ENCODE data around the gene GPC4.
"Not testable (repeated sequence)": the region's sequence is repeated elsewhere in the genome, so short reads cannot be mapped to it uniquely, and the experiment has no call there.

Gene GPC4

DNA sequence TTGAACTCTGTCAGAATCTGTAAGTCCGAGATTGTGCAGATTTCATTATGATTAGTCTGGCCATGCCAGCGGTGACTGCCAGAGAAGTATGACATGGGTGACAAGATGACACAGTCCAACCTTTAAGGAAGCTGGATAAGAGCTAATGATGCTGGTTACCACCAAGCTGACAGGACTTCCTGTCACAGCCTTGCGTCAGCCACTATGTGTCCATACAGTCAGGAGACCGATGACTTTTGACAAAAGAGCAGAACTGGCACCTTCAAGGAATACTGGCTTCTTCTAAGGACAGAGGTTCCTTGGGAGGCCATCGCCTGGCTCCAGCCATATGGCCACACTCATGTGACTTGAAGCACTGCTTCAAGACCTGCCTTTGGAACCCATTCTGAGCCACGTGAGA lies 129.9 kb downstream of the GPC4 start:
- H3K27me3 Mint-ChIP-seq (ENCODE audit: low read depth, poor library complexity), result peaks cover 6% of the 10 kb centered on the region
- TF ChIP-seq, protein P1, sequence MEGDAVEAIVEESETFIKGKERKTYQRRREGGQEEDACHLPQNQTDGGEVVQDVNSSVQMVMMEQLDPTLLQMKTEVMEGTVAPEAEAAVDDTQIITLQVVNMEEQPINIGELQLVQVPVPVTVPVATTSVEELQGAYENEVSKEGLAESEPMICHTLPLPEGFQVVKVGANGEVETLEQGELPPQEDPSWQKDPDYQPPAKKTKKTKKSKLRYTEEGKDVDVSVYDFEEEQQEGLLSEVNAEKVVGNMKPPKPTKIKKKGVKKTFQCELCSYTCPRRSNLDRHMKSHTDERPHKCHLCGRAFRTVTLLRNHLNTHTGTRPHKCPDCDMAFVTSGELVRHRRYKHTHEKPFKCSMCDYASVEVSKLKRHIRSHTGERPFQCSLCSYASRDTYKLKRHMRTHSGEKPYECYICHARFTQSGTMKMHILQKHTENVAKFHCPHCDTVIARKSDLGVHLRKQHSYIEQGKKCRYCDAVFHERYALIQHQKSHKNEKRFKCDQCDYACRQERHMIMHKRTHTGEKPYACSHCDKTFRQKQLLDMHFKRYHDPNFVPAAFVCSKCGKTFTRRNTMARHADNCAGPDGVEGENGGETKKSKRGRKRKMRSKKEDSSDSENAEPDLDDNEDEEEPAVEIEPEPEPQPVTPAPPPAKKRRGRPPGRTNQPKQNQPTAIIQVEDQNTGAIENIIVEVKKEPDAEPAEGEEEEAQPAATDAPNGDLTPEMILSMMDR (IDR thresholded peaks at IDR 0.05), result no peak
- H3K27ac Mint-ChIP-seq, result no peak overlapping the region
- peaks cover 9% of the 10 kb centered on the region for H3K36me3 Mint-ChIP-seq (ENCODE audit: low read depth)
- H3K4me1 Mint-ChIP-seq, result no peaks in the 10 kb centered on the region
- no peak overlapping the region for H3K4me3 Mint-ChIP-seq
- no peak for DNase-seq
- peaks cover 28% of the 10 kb centered on the region for H3K9me3 Mint-ChIP-seq

- Mint-ChIP-seq H3K4me1 (peaks cover 13% of the 10 kb centered on the region), H3K9me3 (peaks cover 62% of the 10 kb centered on the region), H3K36me3 (ENCODE audit: low read depth) (peaks cover 31% of the 10 kb centered on the region)
- H3K27me3 Mint-ChIP-seq (ENCODE audit: low read depth, poor library complexity); H3K4me3 Mint-ChIP-seq; H3K27ac Mint-ChIP-seq; DNase-seq: not testable (repeated sequence)
Observed at GRCh38 chrX:133279112-133279730, 136.1 kb downstream of the GPC4 start.

DNA sequence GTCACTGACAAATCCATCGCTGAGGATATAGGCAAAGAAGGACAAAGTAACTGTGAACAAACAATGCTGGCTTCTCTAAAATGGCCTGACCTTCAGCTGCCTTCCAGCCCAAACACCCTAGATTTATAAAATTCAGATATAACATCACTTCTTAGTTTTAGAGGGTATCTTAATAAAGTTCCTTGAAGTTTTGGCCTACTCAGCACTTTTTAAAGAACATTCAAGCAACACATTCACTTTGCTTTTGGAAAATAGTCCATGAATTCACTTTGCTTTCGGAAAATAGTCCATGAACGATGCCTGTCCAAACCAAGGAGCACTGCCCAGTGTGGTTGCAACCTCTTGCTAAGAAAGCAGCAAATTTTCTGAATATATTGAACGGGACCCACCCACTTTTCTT lies 142.1 kb downstream of the GPC4 start:
- TF ChIP-seq, protein P1 (IDR thresholded peaks at IDR 0.05), result no peak
- peaks cover 2% of the 10 kb centered on the region for H3K27me3 Mint-ChIP-seq (ENCODE audit: low read depth, poor library complexity)
- peaks cover 46% of the 10 kb centered on the region for H3K4me1 Mint-ChIP-seq
- no peak overlapping the region for H3K27ac Mint-ChIP-seq
- peaks cover 13% of the 10 kb centered on the region for H3K36me3 Mint-ChIP-seq (ENCODE audit: low read depth)
- no peak for DNase-seq
- no peak overlapping the region for H3K4me3 Mint-ChIP-seq
- peaks cover 19% of the 10 kb centered on the region for H3K9me3 Mint-ChIP-seq

- peaks cover 2% of the 10 kb centered on the region for H3K27me3 Mint-ChIP-seq (ENCODE audit: low read depth, poor library complexity)
- H3K36me3 Mint-ChIP-seq (ENCODE audit: low read depth), result no peaks in the 10 kb centered on the region
- H3K4me1 Mint-ChIP-seq, result peaks cover 61% of the 10 kb centered on the region
- H3K4me3 Mint-ChIP-seq, result no peak overlapping the region
- no peaks in the 10 kb centered on the region for H3K9me3 Mint-ChIP-seq
- no peak for DNase-seq
- H3K27ac Mint-ChIP-seq, result peak overlapping the region; percentile 63
- TF ChIP-seq, protein P1 (IDR thresholded peaks at IDR 0.05), result no peak
Observed at GRCh38 chrX:133269168-133269567, 146.1 kb downstream of the GPC4 start.

DNA sequence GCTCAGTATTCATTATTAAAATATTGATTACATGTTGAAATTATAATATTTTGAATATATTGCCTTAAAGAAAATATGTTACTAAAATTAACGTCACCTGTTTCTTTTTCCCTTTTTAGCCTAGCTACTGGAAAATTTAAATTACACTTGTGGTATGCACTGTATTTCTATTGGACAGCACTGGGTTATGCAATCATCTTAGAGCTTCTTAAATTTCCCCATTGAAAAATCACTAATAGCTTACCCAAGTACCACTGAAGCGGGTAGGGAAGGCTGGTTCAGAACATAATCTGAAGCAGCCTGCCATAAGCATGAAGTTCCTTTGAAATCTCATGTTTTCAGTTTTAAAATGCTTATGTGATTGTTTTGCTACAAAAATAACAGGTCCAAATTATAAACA lies 147.7 kb downstream of the GPC4 start:
- H3K9me3 Mint-ChIP-seq, result no peaks in the 10 kb centered on the region
- TF ChIP-seq, protein P1 (IDR thresholded peaks at IDR 0.05), result no peak
- H3K27me3 Mint-ChIP-seq (ENCODE audit: low read depth, poor library complexity), result peaks cover 6% of the 10 kb centered on the region
- peaks cover 57% of the 10 kb centered on the region for H3K4me1 Mint-ChIP-seq
- no peak for DNase-seq
- H3K27ac Mint-ChIP-seq, result no peak overlapping the region
- H3K36me3 Mint-ChIP-seq (ENCODE audit: low read depth), result no peaks in the 10 kb centered on the region
- H3K4me3 Mint-ChIP-seq, result no peak overlapping the region

GRCh38 chrX:133265331-133265730 lies 150.0 kb downstream of the GPC4 start:
- Mint-ChIP-seq H3K4me1 (peaks cover 50% of the 10 kb centered on the region), H3K36me3 (ENCODE audit: low read depth) (no peaks in the 10 kb centered on the region), H3K9me3 (no peaks in the 10 kb centered on the region), H3K4me3 (peak overlapping the region; percentile 23), H3K27ac (peak overlapping the region; percentile 94), H3K27me3 (ENCODE audit: low read depth, poor library complexity) (peaks cover 8% of the 10 kb centered on the region)
- TF ChIP-seq, protein P1 (IDR thresholded peaks at IDR 0.05), result no peak
- DNase-seq, result peak; percentile 86
